Caco-2 (cell line): ENCODE data around the gene ANKRD36B. TPM values are rescaled to one million over a fixed set of nuclear protein-coding genes. Genes with fewer than 3 reads are reported as not detected.
"Not testable (repeated sequence)": the region's sequence is repeated elsewhere in the genome, so short reads cannot be mapped to it uniquely, and the experiment has no call there.

Experiments used
- Bru-seq: library from RNA; stranded (reverse); fragments of 400-500 nt; gene quantifications from one replicate; lab custom pipeline; 2021; lab: Mats Ljungman, UMichigan
- BruChase-seq, 2 experiments: library from RNA; stranded (reverse); fragments of 400-500 nt; gene quantifications; one replicate each; lab custom pipeline; 2021; lab: Mats Ljungman, UMichigan
- BruUV-seq: library from RNA; stranded (reverse); fragments of 400-500 nt; replicated peaks from 2 replicates; lab custom pipeline; 2021; lab: Mats Ljungman, UMichigan
- CTCF ChIA-PET: fragments of 300-600 bp; sonication (Branson Sonifier 250); formaldehyde crosslinking; loops from one replicate; lab custom pipeline; 2022; ENCODE audit warnings: antibody characterized with exemption; lab: Charles Lee
- POLR2A ChIA-PET: fragments of 300-600 bp; sonication (Branson Sonifier 250); formaldehyde crosslinking; loops from one replicate; lab custom pipeline; 2022; ENCODE audit warnings: antibody characterized with exemption; lab: Charles Lee
- DNase-seq, 2 experiments: peaks; one replicate each; pipeline versions ENCODE4 v3.0.0 to v3.0.0-alpha.2; 2020 to 2022
- H3K27me3 ChIP-seq: replicated peaks from 2 replicates; pipeline ENCODE4 v1.6.0; 2011; ENCODE audit warnings: low read length; ENCODE audit not compliant: control insufficient read depth, insufficient read depth
- H3K36me3 ChIP-seq: 2 replicates; pipeline ENCODE4 v1.5.1; 2011; ENCODE audit warnings: low read length; ENCODE audit not compliant: control insufficient read depth, insufficient read depth
- H3K4me1 ChIP-seq: fragments of 250-450 bp; sonication (Bioruptor Pico); 2 replicates; pipeline ENCODE4 v1.5.1; 2020; ENCODE audit warnings: mild to moderate bottlenecking
- H3K4me3 ChIP-seq: 2 replicates; pipeline ENCODE4 v1.5.1; 2011; ENCODE audit warnings: low read depth, mild to moderate bottlenecking, control low read depth, low read length
- H3K9me3 ChIP-seq: fragments of 250-450 bp; sonication (Bioruptor Pico); 2 replicates; pipeline ENCODE4 v1.5.1; 2020; ENCODE audit warnings: mild to moderate bottlenecking, moderate library complexity
- H3K27ac Mint-ChIP-seq: one replicate; pipeline ENCODE4 v1.8.0; 2022; ENCODE audit warnings: mixed read lengths; ENCODE audit not compliant: unreplicated experiment
- H3K27me3 Mint-ChIP-seq: one replicate; pipeline ENCODE4 v1.8.0; 2022; ENCODE audit warnings: mixed read lengths; ENCODE audit not compliant: insufficient read depth, unreplicated experiment
- H3K36me3 Mint-ChIP-seq: one replicate; pipeline ENCODE4 v1.8.0; 2022; ENCODE audit warnings: mild to moderate bottlenecking, mixed read lengths; ENCODE audit not compliant: insufficient read depth, unreplicated experiment
- H3K4me1 Mint-ChIP-seq: one replicate; pipeline ENCODE4 v1.8.0; 2022; ENCODE audit warnings: low read depth, mixed read lengths; ENCODE audit not compliant: unreplicated experiment
- H3K4me3 Mint-ChIP-seq: one replicate; pipeline ENCODE4 v1.8.0; 2022; ENCODE audit warnings: mild to moderate bottlenecking, moderate library complexity, mixed read lengths; ENCODE audit not compliant: unreplicated experiment
- H3K9me3 Mint-ChIP-seq: one replicate; pipeline ENCODE4 v1.8.0; 2022; ENCODE audit warnings: mixed read lengths; ENCODE audit not compliant: unreplicated experiment
- intact Hi-C: fragments of 100-400 bp; cut with micrococcal nuclease; formaldehyde crosslinking; loops from one replicate; pipeline ENCODE4 v1.10.0; 2022; ENCODE audit not compliant: unreplicated experiment
- long read RNA-seq: library from polyadenylated mRNA; stranded (forward); transcript quantifications from one replicate; pipeline ENCODE4 v2.0.0, GENCODE V29; 2022
- total RNA-seq: library from RNA; stranded (reverse); gene quantifications from 2 replicates; pipeline ENCODE4 v1.2.3, GENCODE V29; 2022

Gene ANKRD36B
- 25.0 and 26.7 TPM in 2 replicates for total RNA-seq
- percentile 73 among the genes with signal in this experiment for Bru-seq, nascent RNA
- BruChase-seq, experiment 1, labeled RNA remaining after a 2-hour chase, result percentile 72 among the genes with signal in this experiment
- percentile 61 among the genes with signal in this experiment for BruChase-seq, experiment 2, labeled RNA remaining after a 6-hour chase
- long read RNA-seq, partial matches to known transcripts, result 6 of 6 reads
- long read RNA-seq, other reads (novel, unspliced or antisense), result 0 of 6 reads

- Mint-ChIP-seq H3K4me3 (peak within 1 kb of the TSS; percentile 85), H3K27ac (peak within 1 kb of the TSS; percentile 79)
- peak within 1 kb of the TSS; percentile 70 for H3K4me3 ChIP-seq
- BruUV-seq, H3K36me3 Mint-ChIP-seq, H3K9me3 ChIP-seq, H3K27me3 Mint-ChIP-seq, H3K4me1 ChIP-seq, H3K36me3 ChIP-seq, H3K27me3 ChIP-seq, H3K4me1 Mint-ChIP-seq, H3K9me3 Mint-ChIP-seq: not testable (repeated sequence)
- intact Hi-C loops, result loop anchor here (1.0 to 5.0 kb wide), 3 partner anchors 57 to 159 kb away; partner anchors contain the start of genes ACTR1B and COX5B
- DNase-seq, result peak; percentile 84 to 90
- ChIA-PET CTCF (interaction anchor here (1.0 to 2.9 kb wide), 6 partner anchors 56 to 110 kb away, joined by 3 to 42 read pairs (median 16); partner anchors contain the start of genes ACTR1B and COX5B), POLR2A (interaction anchor here (1.0 kb wide), 1 partner anchor 56 kb away, joined by 4 read pairs; the partner anchor contains the start of gene COX5B)
These were observed at the start of gene ANKRD36B for GRCh38 chr2:97589598-97590510. Gene ANKRD36B (minus strand): TSS chr2:97589877. CDS start chr2:97589685, 192 bp downstream.

DNA sequence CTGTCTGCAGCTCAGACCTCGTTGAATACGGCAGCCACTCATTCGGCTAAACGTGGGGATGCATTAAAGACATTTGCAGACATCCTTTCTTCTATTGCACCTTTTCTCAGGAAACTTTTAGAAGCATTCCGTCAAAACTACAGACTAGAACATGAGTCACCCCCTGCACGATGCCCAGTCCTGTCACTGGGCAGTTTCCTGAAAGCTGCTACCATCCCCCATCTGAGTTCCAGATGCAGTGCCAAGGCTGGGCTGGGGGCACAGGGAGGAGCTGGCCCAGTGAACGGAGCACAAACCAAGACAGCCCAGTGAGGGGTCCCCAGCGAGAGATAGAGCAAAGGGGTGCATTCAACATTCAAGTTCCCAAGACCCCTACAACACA, 36.4 kb upstream of the ANKRD36B start:
- H3K27me3 ChIP-seq, H3K4me1 ChIP-seq, intact Hi-C loops, H3K4me1 Mint-ChIP-seq, H3K4me3 ChIP-seq, H3K4me3 Mint-ChIP-seq, H3K36me3 ChIP-seq, H3K27me3 Mint-ChIP-seq, BruUV-seq, H3K9me3 ChIP-seq, H3K9me3 Mint-ChIP-seq, DNase-seq, H3K27ac Mint-ChIP-seq, POLR2A ChIA-PET, CTCF ChIA-PET, H3K36me3 Mint-ChIP-seq: not testable (repeated sequence)

- intact Hi-C loops, H3K27me3 Mint-ChIP-seq, H3K4me3 ChIP-seq, H3K4me1 ChIP-seq, H3K9me3 ChIP-seq, H3K27me3 ChIP-seq, CTCF ChIA-PET, H3K4me1 Mint-ChIP-seq, H3K4me3 Mint-ChIP-seq, BruUV-seq, H3K36me3 ChIP-seq, DNase-seq, POLR2A ChIA-PET, H3K36me3 Mint-ChIP-seq, H3K9me3 Mint-ChIP-seq, H3K27ac Mint-ChIP-seq: not testable (repeated sequence)
These were observed 35.8 kb upstream of the ANKRD36B start for GRCh38 chr2:97625354-97626048.

GRCh38 chr2:97622976-97623375, 33.3 kb upstream of the ANKRD36B start:
- H3K27ac Mint-ChIP-seq, H3K4me1 Mint-ChIP-seq, intact Hi-C loops, POLR2A ChIA-PET, H3K4me3 Mint-ChIP-seq, H3K36me3 ChIP-seq, H3K4me3 ChIP-seq, BruUV-seq, H3K36me3 Mint-ChIP-seq, H3K4me1 ChIP-seq, H3K27me3 ChIP-seq, CTCF ChIA-PET, H3K9me3 Mint-ChIP-seq, H3K9me3 ChIP-seq, H3K27me3 Mint-ChIP-seq, DNase-seq: not testable (repeated sequence)

GRCh38 chr2:97620492-97620891, 30.8 kb upstream of the ANKRD36B start:
- H3K36me3 Mint-ChIP-seq, H3K36me3 ChIP-seq, H3K4me3 Mint-ChIP-seq, H3K9me3 ChIP-seq, H3K9me3 Mint-ChIP-seq, H3K4me1 Mint-ChIP-seq, H3K4me3 ChIP-seq, DNase-seq, H3K27me3 ChIP-seq, CTCF ChIA-PET, POLR2A ChIA-PET, H3K27ac Mint-ChIP-seq, H3K27me3 Mint-ChIP-seq, H3K4me1 ChIP-seq, intact Hi-C loops, BruUV-seq: not testable (repeated sequence)

GRCh38 chr2:97618939-97619827, 29.5 kb upstream of the ANKRD36B start:
- intact Hi-C loops, H3K4me1 Mint-ChIP-seq: not testable (repeated sequence)

More at GRCh38 chr2:97618939-97619827, 29.5 kb upstream of the ANKRD36B start:
- DNase-seq, CTCF ChIA-PET, H3K27me3 ChIP-seq, H3K9me3 ChIP-seq, H3K36me3 ChIP-seq, H3K4me3 ChIP-seq, H3K27ac Mint-ChIP-seq, POLR2A ChIA-PET, H3K27me3 Mint-ChIP-seq, H3K36me3 Mint-ChIP-seq, H3K4me1 ChIP-seq, H3K4me3 Mint-ChIP-seq, BruUV-seq, H3K9me3 Mint-ChIP-seq: not testable (repeated sequence)
